GM23248 (cell line): Measurements from ENCODE around the gene NUP210. TPM values are rescaled to one million over a fixed set of nuclear protein-coding genes. Genes with fewer than 3 reads are reported as not detected.

ENCODE experiments used
- DNase-seq: peaks from one replicate; pipeline ENCODE4 v3.0.0-alpha.2; 2015
- H2AFZ ChIP-seq: fragments of 200-600 bp; sonication (generic); 2 replicates; pipeline ENCODE4 v1.6.1; 2016; ENCODE audit warnings: antibody characterized with exemption
- H3F3A ChIP-seq: fragments of 200-600 bp; sonication (generic); 2 replicates; pipeline ENCODE4 v1.6.1; 2016; ENCODE audit warnings: mild to moderate bottlenecking, antibody characterized with exemption, mixed run types; ENCODE audit not compliant: insufficient read depth
- H3K27ac ChIP-seq: fragments of 200-600 bp; sonication (generic); 2 replicates; pipeline ENCODE4 v1.5.1; 2016; ENCODE audit warnings: mild to moderate bottlenecking
- H3K27me3 ChIP-seq: fragments of 200-600 bp; sonication (generic); replicated peaks from 2 replicates; pipeline ENCODE4 v1.6.1; 2016; ENCODE audit warnings: mild to moderate bottlenecking; ENCODE audit not compliant: insufficient read depth
- H3K36me3 ChIP-seq: fragments of 200-600 bp; sonication (generic); 2 replicates; pipeline ENCODE4 v1.6.1; 2016; ENCODE audit warnings: low read depth, mild to moderate bottlenecking
- H3K4me1 ChIP-seq: fragments of 200-600 bp; sonication (generic); 2 replicates; pipeline ENCODE4 v1.6.1; 2016; ENCODE audit warnings: mild to moderate bottlenecking; ENCODE audit not compliant: insufficient read depth
- H3K4me2 ChIP-seq: fragments of 200-600 bp; sonication (generic); one replicate; pipeline ENCODE4 v1.6.1; 2016; ENCODE audit warnings: mild to moderate bottlenecking; ENCODE audit not compliant: unreplicated experiment
- H3K4me3 ChIP-seq: fragments of 200-600 bp; sonication (generic); 2 replicates; pipeline ENCODE4 v1.5.1; 2016; ENCODE audit warnings: mild to moderate bottlenecking
- H3K79me2 ChIP-seq: fragments of 200-600 bp; sonication (generic); 2 replicates; pipeline ENCODE4 v1.6.1; 2016; ENCODE audit warnings: mild to moderate bottlenecking; ENCODE audit not compliant: insufficient read depth
- H3K9ac ChIP-seq: fragments of 200-600 bp; sonication (generic); 2 replicates; pipeline ENCODE4 v1.6.1; 2016; ENCODE audit warnings: mild to moderate bottlenecking
- H3K9me2 ChIP-seq: fragments of 200-600 bp; sonication (generic); 2 replicates; pipeline ENCODE4 v1.6.1; 2016; ENCODE audit warnings: mixed run types, mild to moderate bottlenecking, moderate library complexity; ENCODE audit not compliant: insufficient read depth
- H3K9me3 ChIP-seq: fragments of 200-600 bp; sonication (generic); one replicate; pipeline ENCODE4 v1.6.1; 2017; ENCODE audit warnings: low read depth
- H4K20me1 ChIP-seq: fragments of 200-600 bp; sonication (generic); 2 replicates; pipeline ENCODE4 v1.6.0; 2016; ENCODE audit not compliant: insufficient read depth
- EZH2 ChIP-seq: fragments of 200-600 bp; sonication (generic); IDR thresholded peaks from 2 replicates; pipeline ENCODE4 v1.6.1; 2018; ENCODE audit warnings: antibody characterized with exemption, mild to moderate bottlenecking; ENCODE audit not compliant: insufficient read depth, poor library complexity, severe bottlenecking
- EZH2phosphoT487 ChIP-seq: fragments of 200-600 bp; sonication (generic); IDR thresholded peaks from 2 replicates; pipeline ENCODE4 v1.6.1; 2018; ENCODE audit warnings: antibody characterized with exemption, moderate library complexity, mild to moderate bottlenecking, low read depth; ENCODE audit not compliant: insufficient read depth
- WGBS, 2 experiments: methylation state at CpG; one replicate each; pipeline ENCODE4 v1.1.6; 2015 to 2017; ENCODE audit warnings: low lambda C conversion rate in 2 of 2, low coverage in 1 of 2; ENCODE audit errors: missing lambda C conversion rate in 2 of 2; 5-methylcytosine and 5-hydroxymethylcytosine counted together
- in situ Hi-C: fragments of 300-500 bp; cut with MboI; formaldehyde crosslinking; loops from 2 replicates; pipeline ENCODE4 v1.15.0; 2020
- polyA plus RNA-seq: library from polyadenylated mRNA; unstranded; fragments of >200 nt; fragmentation: Nextera tagmentation; extraction: Ambion mirVana; gene quantifications from 2 replicates; pipeline ENCODE4 v1.2.1, GENCODE V29; 2016
- total RNA-seq: library from RNA; depleted of rRNA; stranded (reverse); fragments of >200 nt; shearing (Covaris generic); gene quantifications from 2 replicates; pipeline ENCODE4 v1.2.3, GENCODE V29; 2014

NUP210 gene
- total and polyA plus RNA-seq, 2 experiments from 2014 or later, result 0.04 TPM; not detected in 1

DNA sequence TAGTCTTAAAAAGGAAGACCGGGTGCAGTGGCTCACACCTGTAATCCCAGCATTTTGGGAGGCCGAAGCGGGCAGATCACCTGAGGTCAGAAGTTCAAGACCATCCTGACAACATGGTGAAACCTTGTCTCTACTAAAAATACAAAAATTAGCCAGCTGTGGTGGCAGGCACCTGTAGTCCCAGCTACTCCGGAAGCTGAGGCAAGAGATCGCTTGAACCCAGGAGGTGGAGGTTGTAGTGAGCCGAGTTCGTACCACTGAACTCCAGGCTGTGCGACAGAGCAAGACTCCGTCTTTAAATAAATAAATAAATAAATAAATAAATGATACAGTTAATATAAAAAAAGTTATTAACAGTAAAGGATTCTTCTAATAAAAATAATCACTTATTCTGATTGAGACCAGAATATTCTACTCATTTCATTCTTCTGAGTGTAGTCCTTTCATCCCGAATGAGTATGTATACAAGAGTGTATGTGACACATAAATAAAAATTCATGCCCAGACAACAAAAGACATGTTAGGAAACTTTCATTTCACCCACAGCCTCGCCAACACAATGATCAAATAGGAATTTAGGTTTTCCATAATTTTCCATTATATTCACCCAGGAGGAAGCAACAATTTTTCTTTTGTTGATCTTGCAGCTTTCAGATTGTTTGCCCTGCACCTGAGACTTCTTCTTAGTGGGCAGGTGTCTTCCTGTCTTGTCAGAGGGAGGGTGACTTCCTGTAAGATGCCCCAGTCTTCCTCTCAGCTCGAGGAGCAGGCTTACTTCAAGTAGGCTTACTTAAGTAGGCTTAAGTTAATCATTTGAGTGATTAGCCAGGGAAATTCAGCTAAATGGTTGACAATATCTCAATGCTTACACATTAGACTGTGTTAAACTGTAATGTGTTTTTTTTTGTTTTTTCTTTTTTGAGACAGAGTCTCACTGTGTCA lies 7.8 kb upstream of the NUP210 start:
- in situ Hi-C loops, result no loop called here
- no peak for DNase-seq
- H3K4me2 ChIP-seq, result no peak overlapping the region
- H2AFZ ChIP-seq, result no peak overlapping the region
- no peaks in the 10 kb centered on the region for H3K9me3 ChIP-seq
- no peaks in the 10 kb centered on the region for H3F3A ChIP-seq
- TF ChIP-seq EZH2 (no peak), EZH2phosphoT487 (no peak)
- WGBS, 2 experiments, result 64 to 67% methylated on average over 12 of the region's 12 CpGs
- no peak overlapping the region for H3K27ac ChIP-seq
- H4K20me1 ChIP-seq, result no peaks in the 10 kb centered on the region
- no peaks in the 10 kb centered on the region for H3K36me3 ChIP-seq
- no peaks in the 10 kb centered on the region for H3K4me1 ChIP-seq
- no peaks in the 10 kb centered on the region for H3K9me2 ChIP-seq
- no peaks in the 10 kb centered on the region for H3K79me2 ChIP-seq
- H3K9ac ChIP-seq, result no peak overlapping the region
- no peak overlapping the region for H3K4me3 ChIP-seq
- peaks cover 14% of the 10 kb centered on the region for H3K27me3 ChIP-seq

DNA sequence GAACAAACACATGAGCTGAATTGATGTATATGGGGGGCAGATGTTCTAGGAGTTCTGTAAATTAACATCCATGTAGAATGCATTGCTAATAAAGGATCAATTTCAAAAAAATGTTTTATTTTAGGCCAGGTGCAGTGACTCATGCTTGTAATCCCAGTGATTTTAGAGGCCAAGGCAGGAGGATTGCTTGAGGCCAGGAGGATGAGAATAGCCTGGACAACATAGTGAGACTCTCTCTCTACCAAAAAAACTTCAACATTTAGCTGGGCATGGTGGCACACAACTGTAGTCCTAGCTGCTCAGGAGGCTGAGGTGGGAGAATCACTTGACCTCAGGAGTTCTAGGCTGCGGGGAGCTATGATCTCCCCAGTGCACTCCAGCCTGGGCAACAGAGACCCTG lies 6.5 kb upstream of the NUP210 start:
- Histone ChIP-seq H3K27ac (no peak overlapping the region), H3K79me2 (no peaks in the 10 kb centered on the region), H3K4me3 (no peak overlapping the region), H2AFZ (no peak overlapping the region), H3K36me3 (no peaks in the 10 kb centered on the region), H3K4me1 (no peaks in the 10 kb centered on the region), H3K27me3 (peaks cover 18% of the 10 kb centered on the region), H3K9me3 (no peaks in the 10 kb centered on the region), H4K20me1 (no peaks in the 10 kb centered on the region), H3K9ac (no peak overlapping the region), H3K4me2 (no peak overlapping the region), H3F3A (no peaks in the 10 kb centered on the region), H3K9me2 (no peaks in the 10 kb centered on the region)
- WGBS, 2 experiments, result 35 to 38% methylated on average over 1 of the region's 1 CpG
- no peak for DNase-seq
- in situ Hi-C loops, result no loop called here
- TF ChIP-seq EZH2 (no peak), EZH2phosphoT487 (no peak)

DNA sequence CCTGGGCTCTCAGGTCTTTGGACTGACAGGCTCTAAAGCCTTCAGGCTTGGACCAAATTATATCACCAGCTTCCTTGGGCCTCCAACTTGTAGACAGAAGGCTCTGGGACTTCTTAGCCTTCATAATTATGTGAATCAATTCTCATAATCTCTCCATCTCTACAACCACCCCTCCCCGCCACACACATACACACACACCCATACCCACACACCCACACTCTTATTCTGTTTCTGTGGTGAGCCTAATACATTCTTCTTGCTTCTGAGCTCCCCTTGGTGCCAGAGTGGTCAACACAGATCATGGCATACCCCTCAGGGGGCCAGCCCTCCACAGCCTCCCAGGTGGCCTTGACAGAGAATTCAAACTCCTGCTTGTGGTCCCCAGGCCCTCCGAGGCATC lies 5.6 kb upstream of the NUP210 start:
- no peaks in the 10 kb centered on the region for H3K4me1 ChIP-seq
- H4K20me1 ChIP-seq, result no peaks in the 10 kb centered on the region
- TF ChIP-seq EZH2phosphoT487 (no peak), EZH2 (no peak)
- H3K4me3 ChIP-seq, result no peak overlapping the region
- in situ Hi-C loops, result no loop called here
- H3K9me2 ChIP-seq, result no peaks in the 10 kb centered on the region
- H3K9ac ChIP-seq, result no peak overlapping the region
- H2AFZ ChIP-seq, result no peak overlapping the region
- H3F3A ChIP-seq, result no peaks in the 10 kb centered on the region
- 36 to 46% methylated on average over 2 of the region's 2 CpGs for WGBS, 2 experiments
- H3K36me3 ChIP-seq, result no peaks in the 10 kb centered on the region
- H3K27me3 ChIP-seq, result peaks cover 26% of the 10 kb centered on the region
- H3K27ac ChIP-seq, result no peak overlapping the region
- H3K9me3 ChIP-seq, result no peaks in the 10 kb centered on the region
- H3K79me2 ChIP-seq, result no peaks in the 10 kb centered on the region
- DNase-seq, result no peak
- H3K4me2 ChIP-seq, result no peak overlapping the region

DNA sequence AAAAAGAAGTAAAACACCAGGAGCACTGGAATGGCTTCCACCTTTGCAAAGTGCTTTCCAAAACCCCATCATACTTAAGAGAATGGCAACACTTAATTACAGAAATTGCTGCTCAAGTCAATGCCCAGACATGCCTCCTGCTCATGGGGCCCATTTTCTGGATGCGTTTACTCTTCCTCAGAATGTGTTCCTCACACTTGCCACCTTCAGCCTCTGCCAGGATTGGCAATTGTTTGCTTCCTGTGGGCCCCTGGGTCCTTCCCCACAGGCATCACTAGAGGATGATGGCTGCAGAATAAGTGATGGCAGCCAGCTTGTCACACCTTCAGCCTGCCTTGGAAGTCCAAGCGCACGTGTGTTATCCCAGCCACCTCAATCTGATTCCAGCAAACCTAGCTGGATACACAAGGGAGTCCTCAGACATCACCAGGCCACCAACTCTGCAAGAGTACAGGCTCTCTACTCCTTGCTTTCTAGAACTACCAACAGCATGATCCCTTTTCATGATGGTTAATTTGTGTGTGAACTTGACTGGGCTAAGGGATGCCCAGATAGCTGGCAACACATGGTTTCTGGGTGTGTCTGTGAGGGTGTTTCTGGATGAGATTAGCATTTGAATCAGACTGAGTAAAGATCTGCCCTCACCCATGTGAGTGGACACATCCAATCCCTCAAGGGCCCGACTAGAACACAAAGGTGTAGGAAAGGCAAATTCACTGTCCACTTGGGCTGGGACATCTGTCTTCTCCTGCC lies 4.9 kb upstream of the NUP210 start:
- Histone ChIP-seq H3K79me2 (no peaks in the 10 kb centered on the region), H3K27me3 (peaks cover 27% of the 10 kb centered on the region), H3K4me1 (no peaks in the 10 kb centered on the region), H3K9me3 (no peaks in the 10 kb centered on the region), H2AFZ (no peak overlapping the region), H3K4me2 (no peak overlapping the region), H3K27ac (no peak overlapping the region), H4K20me1 (no peaks in the 10 kb centered on the region), H3F3A (no peaks in the 10 kb centered on the region), H3K9me2 (no peaks in the 10 kb centered on the region), H3K36me3 (no peaks in the 10 kb centered on the region), H3K9ac (no peak overlapping the region), H3K4me3 (no peak overlapping the region)
- WGBS, 2 experiments, result 48% methylated on average over 4 of the region's 4 CpGs
- DNase-seq, result no peak
- TF ChIP-seq EZH2phosphoT487, result no peak
- TF ChIP-seq EZH2, result no peak
- in situ Hi-C loops, result no loop called here
